Measurements from ENCODE around the gene SFRP5. TPM values are rescaled to one million over a fixed set of nuclear protein-coding genes. Genes with fewer than 3 reads are reported as not detected.
A peak's percentile ranks its signal among the peaks of the same experiment; 100 is the strongest.

SFRP5 gene
- total and polyA plus RNA-seq, 2 of the 13 experiments (the other 11 are each of a cell fraction or from before 2014, with no cell fraction given): 0.32 to 1.7 TPM

DNA sequence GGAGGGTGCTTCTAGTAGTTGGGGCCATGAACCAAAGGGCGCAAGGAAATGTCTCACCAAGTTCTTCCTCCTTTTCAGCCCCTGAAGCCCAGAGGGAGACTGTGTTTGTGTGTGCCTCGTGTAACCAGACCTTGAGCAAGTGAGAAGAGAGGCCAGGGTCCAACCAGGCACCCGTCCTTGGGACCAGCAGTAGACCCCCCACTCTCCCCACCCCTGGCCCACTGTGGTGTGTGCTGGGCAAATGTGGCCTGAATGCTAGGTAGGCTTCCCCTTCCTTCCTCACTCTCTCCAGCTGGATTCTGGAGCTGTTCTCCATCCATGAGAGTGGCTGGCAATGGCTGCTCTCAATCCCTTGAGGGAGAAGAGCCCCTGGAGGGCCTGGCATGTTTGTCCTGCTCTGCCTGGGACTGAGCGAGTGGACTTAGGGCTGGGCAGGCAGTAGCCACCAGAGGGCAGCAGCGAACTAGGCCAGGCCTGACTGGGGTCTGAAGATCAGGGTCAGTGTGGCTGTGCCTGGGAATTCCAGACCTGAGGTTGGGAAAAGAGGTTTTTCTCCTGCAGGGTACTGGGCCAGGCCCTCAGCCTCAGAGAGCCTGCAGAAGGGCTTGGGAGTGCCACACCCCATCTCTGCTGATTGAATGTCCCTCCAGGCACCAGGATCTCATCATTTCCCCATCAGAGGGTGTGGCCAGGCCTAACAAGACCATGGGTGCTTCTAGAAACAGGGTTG is 12.5 kb downstream of the SFRP5 start (continued):
- TF ChIP-seq, protein P1, sequence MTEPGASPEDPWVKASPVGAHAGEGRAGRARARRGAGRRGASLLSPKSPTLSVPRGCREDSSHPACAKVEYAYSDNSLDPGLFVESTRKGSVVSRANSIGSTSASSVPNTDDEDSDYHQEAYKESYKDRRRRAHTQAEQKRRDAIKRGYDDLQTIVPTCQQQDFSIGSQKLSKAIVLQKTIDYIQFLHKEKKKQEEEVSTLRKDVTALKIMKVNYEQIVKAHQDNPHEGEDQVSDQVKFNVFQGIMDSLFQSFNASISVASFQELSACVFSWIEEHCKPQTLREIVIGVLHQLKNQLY (CRISPR knock-in tag; IDR thresholded peaks at IDR 0.05): 0 out of 2 replicates have a peak, but pooled peaks have one; percentile 16
- TF ChIP-seq DNMT1 (CRISPR knock-in tag; IDR thresholded peaks at IDR 0.05): 0 out of 2 replicates have a peak, but pooled peaks have one; percentile 43
- TF ChIP-seq, protein P2, sequence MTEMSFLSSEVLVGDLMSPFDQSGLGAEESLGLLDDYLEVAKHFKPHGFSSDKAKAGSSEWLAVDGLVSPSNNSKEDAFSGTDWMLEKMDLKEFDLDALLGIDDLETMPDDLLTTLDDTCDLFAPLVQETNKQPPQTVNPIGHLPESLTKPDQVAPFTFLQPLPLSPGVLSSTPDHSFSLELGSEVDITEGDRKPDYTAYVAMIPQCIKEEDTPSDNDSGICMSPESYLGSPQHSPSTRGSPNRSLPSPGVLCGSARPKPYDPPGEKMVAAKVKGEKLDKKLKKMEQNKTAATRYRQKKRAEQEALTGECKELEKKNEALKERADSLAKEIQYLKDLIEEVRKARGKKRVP (CRISPR knock-in tag; IDR thresholded peaks at IDR 0.05): no peak
- peak; percentile 56; the same call in 1 of the 2 replicates for TF ChIP-seq TARDBP (CRISPR knock-in tag; IDR thresholded peaks at IDR 0.05)
- TF ChIP-seq RXRB (CRISPR knock-in tag; IDR thresholded peaks at IDR 0.05; ENCODE audit: borderline replicate concordance): peak; percentile 66; the same call in 1 of the 2 replicates
- TF ChIP-seq ZNF572 (CRISPR knock-in tag; IDR thresholded peaks at IDR 0.05): no peak
- peak; percentile 41; the same call in 1 of the 2 replicates for TF ChIP-seq HOXA3 (CRISPR knock-in tag; IDR thresholded peaks at IDR 0.05)
- TF ChIP-seq ZSCAN29 (CRISPR knock-in tag; conservative IDR thresholded peaks at IDR 0.05): 0 out of 2 replicates have a peak, but pooled peaks have one; percentile 40
- TF ChIP-seq, protein P3, sequence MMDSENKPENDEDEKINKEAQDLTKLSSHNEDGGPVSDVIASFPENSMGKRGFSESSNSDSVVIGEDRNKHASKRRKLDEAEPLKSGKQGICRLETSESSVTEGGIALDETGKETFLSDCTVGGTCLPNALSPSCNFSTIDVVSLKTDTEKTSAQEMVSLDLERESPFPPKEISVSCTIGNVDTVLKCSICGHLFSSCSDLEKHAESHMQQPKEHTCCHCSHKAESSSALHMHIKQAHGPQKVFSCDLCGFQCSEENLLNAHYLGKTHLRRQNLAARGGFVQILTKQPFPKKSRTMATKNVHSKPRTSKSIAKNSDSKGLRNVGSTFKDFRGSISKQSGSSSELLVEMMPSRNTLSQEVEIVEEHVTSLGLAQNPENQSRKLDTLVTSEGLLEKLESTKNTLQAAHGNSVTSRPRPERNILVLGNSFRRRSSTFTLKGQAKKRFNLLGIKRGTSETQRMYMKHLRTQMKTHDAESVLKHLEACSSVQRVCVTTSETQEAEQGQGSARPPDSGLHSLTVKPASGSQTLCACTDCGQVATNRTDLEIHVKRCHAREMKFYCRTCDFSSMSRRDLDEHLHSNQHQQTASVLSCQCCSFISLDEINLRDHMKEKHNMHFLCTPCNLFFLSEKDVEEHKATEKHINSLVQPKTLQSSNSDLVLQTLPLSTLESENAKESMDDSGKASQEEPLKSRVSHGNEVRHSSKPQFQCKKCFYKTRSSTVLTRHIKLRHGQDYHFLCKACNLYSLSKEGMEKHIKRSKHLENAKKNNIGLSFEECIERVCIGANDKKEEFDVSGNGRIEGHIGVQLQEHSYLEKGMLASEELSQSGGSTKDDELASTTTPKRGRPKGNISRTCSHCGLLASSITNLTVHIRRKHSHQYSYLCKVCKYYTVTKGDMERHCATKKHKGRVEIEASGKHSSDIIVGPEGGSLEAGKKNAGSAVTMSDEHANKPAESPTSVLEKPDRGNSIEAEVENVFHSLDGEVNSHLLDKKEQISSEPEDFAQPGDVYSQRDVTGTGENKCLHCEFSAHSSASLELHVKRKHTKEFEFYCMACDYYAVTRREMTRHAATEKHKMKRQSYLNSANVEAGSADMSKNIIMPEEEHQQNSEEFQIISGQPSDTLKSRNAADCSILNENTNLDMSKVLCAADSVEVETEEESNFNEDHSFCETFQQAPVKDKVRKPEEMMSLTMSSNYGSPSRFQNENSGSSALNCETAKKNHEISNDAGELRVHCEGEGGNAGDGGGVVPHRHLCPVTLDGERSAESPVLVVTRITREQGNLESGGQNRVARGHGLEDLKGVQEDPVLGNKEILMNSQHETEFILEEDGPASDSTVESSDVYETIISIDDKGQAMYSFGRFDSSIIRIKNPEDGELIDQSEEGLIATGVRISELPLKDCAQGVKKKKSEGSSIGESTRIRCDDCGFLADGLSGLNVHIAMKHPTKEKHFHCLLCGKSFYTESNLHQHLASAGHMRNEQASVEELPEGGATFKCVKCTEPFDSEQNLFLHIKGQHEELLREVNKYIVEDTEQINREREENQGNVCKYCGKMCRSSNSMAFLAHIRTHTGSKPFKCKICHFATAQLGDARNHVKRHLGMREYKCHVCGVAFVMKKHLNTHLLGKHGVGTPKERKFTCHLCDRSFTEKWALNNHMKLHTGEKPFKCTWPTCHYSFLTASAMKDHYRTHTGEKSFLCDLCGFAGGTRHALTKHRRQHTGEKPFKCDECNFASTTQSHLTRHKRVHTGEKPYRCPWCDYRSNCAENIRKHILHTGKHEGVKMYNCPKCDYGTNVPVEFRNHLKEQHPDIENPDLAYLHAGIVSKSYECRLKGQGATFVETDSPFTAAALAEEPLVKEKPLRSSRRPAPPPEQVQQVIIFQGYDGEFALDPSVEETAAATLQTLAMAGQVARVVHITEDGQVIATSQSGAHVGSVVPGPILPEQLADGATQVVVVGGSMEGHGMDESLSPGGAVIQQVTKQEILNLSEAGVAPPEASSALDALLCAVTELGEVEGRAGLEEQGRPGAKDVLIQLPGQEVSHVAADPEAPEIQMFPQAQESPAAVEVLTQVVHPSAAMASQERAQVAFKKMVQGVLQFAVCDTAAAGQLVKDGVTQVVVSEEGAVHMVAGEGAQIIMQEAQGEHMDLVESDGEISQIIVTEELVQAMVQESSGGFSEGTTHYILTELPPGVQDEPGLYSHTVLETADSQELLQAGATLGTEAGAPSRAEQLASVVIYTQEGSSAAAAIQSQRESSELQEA (CRISPR knock-in tag; IDR thresholded peaks at IDR 0.05; ENCODE audit: not compliant biosample characterization): peak; percentile 51
- no peak for TF ChIP-seq ZNF432 (CRISPR knock-in tag; IDR thresholded peaks at IDR 0.05; ENCODE audit: borderline replicate concordance)
- no peak for TF ChIP-seq NFE2L2 (IDR thresholded peaks at IDR 0.05; ENCODE audit: low read length)
- TF ChIP-seq XRCC5 (optimal IDR thresholded peaks at IDR 0.05; ENCODE audit: low read length): peak; percentile 95
- no peak for TF ChIP-seq RFX3 (CRISPR knock-in tag; IDR thresholded peaks at IDR 0.05)
- TF ChIP-seq ZNF747 (CRISPR knock-in tag; IDR thresholded peaks at IDR 0.05; ENCODE audit: borderline replicate concordance): no peak
- TF ChIP-seq, protein P4, sequence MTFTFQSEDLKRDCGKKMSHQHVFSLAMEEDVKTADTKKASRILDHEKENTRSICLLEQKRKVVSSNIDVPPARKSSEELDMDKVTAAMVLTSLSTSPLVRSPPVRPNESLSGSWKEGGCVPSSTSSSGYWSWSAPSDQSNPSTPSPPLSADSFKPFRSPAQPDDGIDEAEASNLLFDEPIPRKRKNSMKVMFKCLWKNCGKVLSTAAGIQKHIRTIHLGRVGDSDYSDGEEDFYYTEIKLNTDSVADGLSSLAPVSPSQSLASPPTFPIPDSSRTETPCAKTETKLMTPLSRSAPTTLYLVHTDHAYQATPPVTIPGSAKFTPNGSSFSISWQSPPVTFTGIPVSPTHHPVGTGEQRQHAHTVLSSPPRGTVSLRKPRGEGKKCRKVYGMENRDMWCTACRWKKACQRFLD (CRISPR knock-in tag; IDR thresholded peaks at IDR 0.05; ENCODE audit: borderline replicate concordance): no peak
- TF ChIP-seq JDP2 (CRISPR knock-in tag; IDR thresholded peaks at IDR 0.05; ENCODE audit: borderline replicate concordance): no peak
- TF ChIP-seq, protein P5, sequence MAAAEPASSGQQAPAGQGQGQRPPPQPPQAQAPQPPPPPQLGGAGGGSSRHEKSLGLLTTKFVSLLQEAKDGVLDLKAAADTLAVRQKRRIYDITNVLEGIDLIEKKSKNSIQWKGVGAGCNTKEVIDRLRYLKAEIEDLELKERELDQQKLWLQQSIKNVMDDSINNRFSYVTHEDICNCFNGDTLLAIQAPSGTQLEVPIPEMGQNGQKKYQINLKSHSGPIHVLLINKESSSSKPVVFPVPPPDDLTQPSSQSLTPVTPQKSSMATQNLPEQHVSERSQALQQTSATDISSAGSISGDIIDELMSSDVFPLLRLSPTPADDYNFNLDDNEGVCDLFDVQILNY (CRISPR knock-in tag; conservative IDR thresholded peaks at IDR 0.05): no peak
